GM21786 (cell line): ENCODE results near the gene SLC30A10.
"Not testable (repeated sequence)": the region's sequence is repeated elsewhere in the genome, so short reads cannot be mapped to it uniquely, and the experiment has no call there.

Experiments
- ATAC-seq: cut with Tn5 transposase; IDR thresholded peaks from one replicate; pipeline ENCODE4 v1.9.1; 2021; ENCODE audit not compliant: unreplicated experiment

Gene SLC30A10

DNA sequence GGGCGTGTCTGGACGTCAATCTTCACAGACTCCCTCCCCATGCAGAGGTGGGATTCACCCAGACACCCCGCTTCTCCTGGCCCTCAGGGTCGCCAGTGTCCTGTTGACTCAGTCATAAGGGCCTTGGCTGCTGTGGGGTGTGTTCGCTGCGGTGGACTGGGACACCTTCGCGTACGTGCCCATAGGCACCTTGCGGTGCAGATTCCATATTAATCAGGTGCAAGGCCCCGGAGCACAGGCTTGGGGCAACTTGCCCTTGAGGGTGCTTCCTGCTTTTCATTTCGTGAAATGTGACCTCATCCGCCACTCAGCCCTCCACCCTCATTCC lies 398 bp upstream of the SLC30A10 start:
- ATAC-seq = no peak

DNA sequence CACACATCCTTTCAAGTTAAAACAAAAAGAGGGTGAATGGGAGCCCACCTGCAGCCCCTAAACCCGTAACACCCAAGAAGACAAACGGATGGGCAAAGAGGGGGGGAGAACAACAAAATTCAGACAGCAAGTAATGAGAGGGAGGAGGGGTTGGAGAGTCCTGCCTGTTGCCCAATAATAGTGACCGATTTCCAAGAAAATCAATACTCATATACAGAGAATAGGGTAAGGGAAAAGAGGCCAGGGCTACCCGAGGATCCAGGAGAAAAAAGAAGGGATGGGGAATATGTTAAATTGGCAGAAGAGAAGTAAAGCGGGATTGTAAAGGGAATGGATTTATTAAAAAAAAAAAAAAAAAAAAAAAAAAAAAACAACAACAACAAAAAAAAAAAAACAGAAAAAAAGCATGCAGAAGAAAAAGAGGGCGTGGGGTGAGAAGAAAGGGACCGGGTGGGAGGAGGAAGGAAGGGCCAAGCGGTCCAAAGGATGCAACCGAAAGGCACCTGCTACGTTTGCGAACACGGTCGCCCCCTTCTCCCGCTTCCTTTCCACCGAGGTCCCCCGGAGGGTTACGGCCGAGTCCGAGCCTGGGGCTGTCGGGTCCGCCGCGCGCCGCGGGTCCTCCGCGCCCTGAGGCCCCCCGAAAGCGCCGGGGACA lies 930 bp downstream of the SLC30A10 start:
- ATAC-seq = no peak

DNA sequence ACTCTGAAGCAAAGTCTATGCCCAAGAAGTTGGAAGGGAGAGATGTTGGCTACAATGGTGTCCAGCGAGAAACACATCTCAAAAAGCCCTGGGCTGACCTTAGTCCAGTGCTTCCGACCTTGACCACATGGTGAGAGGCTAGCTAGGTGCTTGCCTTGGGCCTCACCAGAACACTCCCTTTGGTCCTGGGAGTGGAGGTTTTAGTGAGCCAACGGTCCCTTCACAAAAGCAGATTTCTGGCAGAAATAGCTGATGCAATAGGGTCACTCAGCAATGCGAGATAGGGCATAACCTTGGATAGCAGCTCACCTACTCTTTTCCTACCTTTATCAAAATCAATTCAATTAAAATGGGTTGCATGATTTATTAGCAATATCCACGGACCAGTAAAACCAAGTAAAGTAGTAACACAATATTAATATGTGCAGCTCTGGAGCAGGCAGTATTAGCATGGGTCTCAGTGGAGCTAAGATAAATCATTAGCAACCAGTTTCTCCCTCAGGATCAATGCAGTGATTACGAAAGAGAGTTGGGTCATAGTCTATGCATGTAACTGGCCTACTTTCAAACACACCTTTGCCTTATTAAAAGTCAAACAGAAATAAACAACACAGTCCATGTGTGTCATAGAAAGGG lies 1.9 kb downstream of the SLC30A10 start:
- ATAC-seq = no peak

DNA sequence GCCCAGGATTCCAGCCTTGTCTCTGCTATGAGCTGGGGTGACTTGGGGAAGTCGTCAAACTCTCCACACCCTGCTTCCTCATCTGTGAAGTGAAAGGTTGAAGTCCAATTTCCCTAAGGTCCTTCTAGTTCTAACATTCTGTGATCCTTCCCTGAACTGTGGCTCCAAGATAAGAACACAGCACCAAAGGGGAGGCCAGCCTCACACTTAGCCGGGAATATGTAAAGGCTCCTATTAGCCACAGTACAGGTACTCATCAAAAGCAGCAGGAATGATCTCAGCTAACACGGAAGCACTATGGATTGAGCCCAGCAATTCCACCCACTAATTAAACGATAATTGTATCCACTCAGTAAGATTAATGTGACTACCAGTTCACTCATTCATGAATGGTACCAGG lies 4.0 kb downstream of the SLC30A10 start:
- ATAC-seq = no peak

DNA sequence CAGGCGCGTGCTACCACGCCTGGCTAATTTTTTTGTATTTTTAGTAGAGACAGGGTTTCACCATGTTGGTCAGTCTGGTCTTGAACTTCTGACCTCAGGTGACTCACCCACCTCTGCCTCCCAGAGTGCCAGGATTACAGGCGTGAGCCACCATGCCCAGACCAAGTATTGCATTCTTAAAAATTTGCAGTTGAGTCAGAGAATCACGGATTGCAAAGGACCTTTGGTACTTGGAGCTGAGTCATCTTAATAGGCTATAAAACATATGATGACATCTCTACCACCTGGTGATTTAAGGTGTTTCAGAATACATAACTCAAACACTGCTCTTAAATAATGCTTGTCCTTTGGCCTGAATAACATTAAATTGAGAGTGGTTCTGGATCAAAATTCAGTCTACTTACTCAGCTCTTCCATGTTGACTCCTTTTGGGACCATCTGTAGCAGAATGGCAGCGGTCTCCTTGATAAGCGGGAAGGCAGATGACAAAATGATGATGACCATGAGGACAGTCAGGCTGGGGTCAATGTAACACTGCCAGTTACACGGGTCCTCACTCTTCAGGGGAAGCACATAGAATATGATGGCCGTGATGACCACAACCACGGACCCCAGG lies 10.4 kb downstream of the SLC30A10 start:
- no peak for ATAC-seq

DNA sequence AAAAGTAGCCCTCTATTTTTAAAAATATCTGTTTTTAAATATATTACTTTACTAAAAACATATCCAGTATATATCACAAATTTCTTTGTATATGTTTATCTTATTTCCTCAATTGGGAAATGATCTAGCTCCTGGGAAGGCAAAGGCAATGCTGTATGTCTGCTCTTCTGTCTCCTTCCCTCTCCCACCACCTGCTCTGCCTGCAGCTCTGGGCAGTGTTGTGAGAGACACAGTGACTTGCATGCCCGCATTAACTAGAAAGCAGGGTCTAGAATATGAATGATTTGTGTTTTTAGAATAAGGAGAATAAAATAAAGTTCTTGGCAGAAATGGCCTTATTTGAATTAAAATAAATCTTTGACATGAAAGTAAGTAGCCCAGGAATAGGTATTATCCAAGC lies 11.1 kb downstream of the SLC30A10 start:
- ATAC-seq = no peak

DNA sequence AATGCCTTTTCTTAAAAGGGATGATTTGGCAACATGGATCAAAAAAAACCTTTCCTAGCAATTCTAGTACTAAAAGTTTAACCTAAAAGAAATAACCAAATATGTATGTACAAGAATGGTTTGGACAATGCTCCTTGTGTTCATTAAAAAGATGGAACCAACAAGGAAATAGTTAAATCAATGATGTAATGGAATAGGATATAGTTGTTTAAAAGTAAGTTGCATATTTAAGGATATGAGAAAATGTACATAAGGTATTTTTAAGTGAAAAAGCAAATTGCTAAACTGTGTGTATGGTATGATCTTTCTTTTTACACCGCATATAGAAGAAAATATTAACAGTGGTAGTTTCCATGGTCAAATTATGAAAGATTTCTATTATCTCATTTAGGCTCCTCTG lies 12.1 kb downstream of the SLC30A10 start:
- no peak for ATAC-seq

DNA sequence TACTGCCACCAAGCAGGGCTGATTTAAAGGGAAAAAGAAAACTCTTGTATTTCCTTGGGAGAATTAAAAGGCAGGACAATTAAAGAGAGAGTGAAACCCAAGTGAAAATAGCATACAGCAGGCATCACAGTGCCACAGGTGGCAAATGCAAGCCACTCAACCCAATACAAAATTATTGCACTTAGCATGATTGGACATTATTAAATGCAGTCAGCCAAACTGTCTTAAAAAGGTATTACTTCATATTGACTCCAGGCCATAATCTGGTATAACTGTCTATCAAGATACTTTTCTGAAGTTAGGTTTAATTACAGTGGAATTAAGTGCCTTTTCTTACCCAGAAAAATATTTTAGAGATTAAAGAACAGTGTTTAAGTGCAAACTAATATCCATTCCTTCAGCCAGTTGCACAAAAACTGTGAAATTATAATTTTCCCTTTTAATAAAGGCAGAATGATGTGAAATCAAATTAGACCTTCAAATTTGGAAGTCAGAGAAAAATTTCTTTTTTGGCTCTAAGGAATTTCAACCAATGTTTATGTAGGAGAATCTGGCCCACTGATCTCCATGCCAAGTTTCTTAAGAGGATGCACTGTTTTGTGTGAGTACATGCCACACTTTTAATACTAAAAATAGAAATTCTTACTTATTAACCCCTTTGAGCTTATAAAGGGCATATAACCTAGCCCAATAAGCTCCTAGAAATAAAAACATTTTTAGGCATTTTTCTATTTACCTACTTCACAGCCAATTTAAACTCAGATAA lies 15.2 kb downstream of the SLC30A10 start:
- no peak for ATAC-seq

DNA sequence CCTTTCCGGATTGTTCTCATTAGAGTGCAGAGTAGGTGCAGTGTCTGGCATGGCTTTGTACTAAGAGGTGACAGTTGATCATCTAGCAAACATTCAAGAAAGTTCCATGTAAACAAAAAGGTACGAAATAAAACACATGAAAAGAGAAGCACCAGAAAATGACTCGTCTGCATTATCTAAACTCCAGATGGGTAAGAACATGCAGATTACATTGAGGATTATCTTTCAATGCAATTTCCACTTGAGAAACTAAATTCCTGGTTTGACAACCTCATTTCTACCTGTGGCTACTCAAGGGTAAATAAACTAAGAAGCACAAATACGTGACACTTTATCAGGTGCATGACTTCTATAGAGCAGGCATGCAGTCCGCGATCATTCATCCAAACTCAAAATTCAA lies 17.6 kb downstream of the SLC30A10 start:
- no peak for ATAC-seq

DNA sequence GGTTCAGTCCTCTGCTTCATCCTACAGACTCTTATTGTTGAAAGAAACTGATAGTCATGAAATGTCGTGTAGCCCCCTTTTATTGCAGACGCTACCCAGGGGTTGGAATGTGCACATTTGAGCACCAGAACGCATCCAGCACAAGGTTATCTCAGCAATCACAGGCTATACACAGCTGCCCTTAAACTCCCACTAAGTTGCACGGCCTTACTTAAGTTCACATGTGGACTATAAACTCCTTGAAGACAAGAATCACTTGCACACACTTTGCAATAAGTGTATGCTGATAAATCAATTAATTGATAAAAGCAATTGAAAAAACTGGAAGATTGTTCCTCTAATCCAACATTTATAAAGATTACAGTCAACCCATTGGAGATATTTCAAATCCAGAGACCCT lies 18.9 kb downstream of the SLC30A10 start:
- ATAC-seq = no peak

DNA sequence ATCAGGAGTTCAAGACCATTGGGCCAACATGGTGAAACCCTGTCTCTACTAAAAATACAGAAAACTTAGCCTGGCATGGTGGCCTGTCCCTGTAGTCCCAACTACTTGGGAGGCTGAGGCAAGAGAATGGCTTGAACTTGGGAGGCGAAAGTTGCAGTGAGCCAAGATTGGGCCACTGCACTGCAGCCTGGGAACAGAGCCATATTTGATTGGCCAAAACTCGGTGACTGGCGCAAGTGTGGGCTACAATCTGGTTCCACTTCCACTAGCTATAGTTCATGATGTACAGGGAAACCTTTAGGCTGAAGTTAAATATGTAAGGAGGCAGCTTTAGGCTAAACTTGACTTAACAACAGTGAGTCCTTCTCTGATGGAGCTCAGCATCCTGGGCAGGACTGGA lies 20.2 kb downstream of the SLC30A10 start:
- ATAC-seq = no peak

DNA sequence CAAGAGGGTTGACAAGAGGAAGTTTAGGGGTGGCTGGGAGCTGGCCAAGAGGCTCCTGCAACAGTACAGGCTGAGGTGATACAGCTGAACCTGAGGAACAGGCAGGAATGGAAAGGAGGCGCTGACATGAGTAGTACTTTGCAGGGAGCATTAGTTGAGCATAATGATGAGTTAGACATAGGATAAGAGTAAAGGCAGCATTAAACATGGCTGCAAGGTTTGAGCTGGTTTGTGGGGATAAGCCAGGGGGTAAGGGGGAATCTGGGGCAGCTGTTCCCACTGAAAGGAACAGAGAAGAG lies 20.6 kb downstream of the SLC30A10 start:
- ATAC-seq = no peak

DNA sequence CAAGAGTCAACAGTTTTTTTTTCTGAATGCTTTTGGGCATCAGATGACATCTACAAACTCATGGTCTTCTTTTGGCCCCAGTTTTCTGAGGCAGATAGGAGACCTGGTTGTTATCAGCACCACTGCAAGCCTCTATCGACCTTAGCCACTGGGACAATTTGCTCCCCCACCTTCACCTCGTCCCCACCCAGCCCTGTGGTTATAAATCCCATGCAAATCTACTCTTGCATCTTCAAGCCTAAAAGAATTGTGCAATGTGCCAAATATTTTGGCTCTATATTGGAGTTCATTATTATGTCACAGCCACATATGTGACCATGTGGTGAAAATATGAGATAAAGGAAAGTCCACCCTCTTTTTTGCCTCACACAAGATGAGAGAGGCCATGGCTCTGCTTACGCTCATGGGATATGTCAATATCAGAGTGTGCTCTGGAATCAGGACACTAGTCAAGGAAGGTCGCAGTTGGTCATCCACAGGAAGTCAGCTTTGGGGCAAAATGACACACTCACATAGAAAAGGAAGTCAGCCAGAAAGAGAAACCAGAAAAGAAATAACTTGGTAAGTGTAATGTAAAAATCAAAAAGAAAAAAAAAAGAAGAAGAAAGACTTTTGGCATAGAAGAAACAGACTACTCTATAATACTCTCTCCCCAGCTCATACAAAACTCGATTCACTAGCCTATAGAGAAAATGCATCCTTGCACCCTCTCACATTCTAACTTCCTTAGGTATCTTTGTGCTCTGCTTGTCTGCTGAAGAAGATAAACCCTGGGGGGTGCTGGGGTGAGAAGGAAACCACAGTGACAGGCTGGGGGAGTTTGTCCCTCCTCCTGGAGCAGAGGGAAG lies 21.2 kb downstream of the SLC30A10 start:
- ATAC-seq = no peak

DNA sequence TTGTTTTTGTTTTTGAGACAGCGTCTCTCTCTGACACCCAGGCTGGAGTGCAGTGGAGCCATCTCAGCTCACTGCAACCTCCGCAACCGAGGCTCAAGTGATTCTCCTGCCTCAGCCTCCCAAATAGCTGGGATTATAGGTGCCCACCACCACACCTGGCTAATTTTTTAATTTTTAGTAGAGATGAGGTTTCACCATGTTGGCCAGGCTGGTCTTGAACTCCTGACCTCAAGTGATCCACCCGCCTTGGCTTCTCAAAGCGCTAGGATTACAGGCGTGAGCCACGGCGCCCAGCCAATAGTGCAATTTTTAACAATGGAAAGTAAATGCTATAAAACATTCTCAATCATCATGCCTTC lies 21.8 kb downstream of the SLC30A10 start:
- ATAC-seq = not testable (repeated sequence)

DNA sequence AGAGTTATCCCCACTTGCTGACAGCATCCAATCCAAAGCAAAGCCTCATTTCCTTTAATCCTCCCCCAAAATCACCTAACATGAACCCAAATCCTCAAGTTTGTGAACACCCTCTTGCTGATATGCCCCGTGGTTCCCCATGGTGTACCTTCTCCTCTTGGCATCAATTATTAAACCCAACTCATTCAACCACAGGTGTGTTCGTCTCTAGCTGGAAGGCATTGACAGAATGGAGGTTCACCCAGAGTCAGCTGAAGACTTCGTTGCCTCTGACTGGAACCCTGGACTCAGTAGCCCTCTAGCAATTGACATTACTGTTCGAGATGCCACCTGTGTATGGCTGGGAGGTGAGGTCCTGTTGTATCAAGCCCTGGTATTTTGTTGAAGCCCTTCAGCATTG lies 22.8 kb downstream of the SLC30A10 start:
- no peak for ATAC-seq

DNA sequence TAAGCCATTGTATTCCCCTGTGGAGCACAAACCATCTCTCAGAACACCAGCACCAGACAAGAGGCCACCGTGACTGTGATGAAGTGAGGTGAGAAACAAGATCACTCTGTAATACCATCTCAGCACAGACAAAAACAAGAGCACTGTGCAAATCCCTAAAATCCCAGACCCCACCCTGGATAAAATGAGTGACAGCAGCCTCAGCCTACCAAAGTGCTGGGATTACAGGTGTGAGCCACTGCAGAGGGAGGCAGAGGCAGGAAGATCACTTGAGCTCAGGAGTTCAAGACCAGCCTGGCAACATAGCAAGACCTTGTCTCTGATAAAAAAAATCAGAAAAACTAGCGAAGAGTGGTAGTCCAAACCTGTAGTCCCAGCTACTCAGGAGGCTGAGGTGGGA lies 23.4 kb downstream of the SLC30A10 start:
- no peak for ATAC-seq

DNA sequence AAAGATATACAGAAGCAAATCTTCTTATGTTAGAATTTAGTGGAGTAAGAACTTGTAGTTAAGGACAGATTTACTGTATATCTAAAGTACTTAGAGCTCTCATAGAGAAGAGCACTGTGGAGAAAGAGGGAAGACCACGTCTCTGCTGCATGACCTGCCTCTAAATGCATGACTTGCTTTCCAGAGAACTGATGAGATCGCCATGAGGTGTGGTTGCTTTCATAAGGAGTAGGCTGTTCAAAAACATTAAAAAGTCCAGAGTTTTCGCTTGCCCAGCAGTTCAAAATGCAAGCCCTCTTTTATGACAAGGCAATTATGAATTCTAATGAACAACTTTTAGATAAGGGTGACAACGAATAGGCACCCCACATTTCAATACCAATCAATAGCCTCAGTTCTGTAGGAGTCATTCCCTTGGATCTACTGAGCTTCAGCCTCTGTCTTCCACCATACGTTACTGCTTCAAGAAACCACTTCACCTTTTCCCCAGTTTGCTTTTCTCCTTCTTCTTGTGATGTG lies 24.9 kb downstream of the SLC30A10 start:
- no peak for ATAC-seq

DNA sequence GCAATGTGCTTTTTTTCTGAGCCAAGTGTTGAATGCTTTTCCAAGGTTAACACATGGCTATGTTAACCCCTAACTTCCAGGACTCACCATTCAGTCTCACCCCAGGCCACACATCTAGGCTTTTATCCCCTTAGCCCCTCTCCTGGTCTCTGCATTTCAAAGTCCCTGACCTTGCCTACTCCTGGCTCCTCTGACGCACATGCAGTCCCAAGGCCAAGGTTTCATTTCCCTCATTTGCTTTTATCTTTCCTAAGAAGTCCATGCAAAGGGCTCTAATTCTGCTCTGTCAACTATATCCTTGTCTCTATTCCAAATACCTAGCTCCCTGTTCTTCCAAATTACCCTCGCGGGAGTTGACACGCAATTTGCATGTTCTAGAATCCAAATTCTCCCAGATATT lies 25.4 kb downstream of the SLC30A10 start:
- ATAC-seq = no peak

DNA sequence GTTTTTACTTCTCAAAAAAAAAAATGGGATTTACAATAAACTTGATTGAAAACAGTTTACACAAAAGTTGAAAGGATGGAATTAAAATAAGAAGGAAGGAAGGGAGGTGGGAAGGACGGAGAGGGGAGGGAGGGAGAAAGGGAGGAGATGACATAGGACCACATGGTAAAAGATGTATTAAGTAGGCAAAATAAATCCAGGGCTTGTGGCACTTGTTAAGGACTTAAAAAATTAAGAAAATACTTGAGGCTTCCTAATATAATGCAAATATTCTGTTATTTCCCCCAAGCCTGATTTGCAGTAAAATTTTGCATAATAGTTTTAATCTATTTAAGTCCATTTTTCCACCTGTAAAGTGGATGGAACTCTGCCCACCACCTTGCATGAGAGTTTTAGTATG lies 27.5 kb downstream of the SLC30A10 start:
- no peak for ATAC-seq

DNA sequence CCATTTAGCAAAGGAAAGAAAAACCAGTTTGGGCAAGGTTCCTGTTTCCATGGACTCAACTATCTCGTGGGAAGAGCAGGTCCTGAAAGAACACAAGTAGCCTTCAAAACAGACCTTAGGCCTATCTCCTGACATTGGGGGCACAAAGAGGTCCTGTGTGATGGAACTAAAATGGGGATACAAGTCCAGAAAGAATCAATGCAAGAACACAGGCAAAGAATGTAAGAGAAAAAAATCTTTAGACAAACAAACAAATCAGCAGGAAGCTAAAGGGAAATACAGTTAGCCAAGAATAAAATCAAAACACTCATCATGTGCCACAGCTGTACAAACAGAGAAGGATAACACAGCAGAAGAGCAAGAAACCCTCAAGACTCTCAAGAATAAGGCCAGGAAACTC lies 28.2 kb downstream of the SLC30A10 start:
- ATAC-seq = no peak

DNA sequence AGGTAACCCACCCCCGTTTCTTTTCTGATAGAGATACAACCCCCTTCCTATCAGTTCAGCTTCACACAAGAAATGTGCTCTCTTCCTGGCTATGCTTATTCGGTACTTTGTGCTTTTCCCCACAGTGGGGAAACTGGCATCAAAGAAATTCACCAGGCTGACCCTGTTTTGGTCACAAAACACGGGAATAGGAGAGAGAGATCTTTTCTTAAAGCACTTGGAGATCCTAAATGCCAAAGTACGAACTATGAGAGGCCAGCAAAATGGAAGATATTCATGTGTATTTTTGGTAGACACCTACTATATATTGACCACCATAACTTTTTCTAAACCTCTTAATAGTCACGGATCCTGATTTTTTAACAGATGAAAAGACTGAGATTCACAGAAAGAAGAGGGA lies 30.0 kb downstream of the SLC30A10 start:
- ATAC-seq = no peak
